GM21723 (cell line): ENCODE results near the gene SMAD4.
A peak's percentile ranks its signal among the peaks of the same experiment; 100 is the strongest.
"Not testable (repeated sequence)": the region's sequence is repeated elsewhere in the genome, so short reads cannot be mapped to it uniquely, and the experiment has no call there.

Experiments used
- ATAC-seq: cut with Tn5 transposase; IDR thresholded peaks from one replicate; pipeline ENCODE4 v1.9.1; 2021; ENCODE audit warnings: mild to moderate bottlenecking, moderate library complexity; ENCODE audit not compliant: unreplicated experiment

The SMAD4 gene

GRCh38 chr18:51068105-51068504 is 38.1 kb downstream of the SMAD4 start:
- ATAC-seq = no peak

DNA sequence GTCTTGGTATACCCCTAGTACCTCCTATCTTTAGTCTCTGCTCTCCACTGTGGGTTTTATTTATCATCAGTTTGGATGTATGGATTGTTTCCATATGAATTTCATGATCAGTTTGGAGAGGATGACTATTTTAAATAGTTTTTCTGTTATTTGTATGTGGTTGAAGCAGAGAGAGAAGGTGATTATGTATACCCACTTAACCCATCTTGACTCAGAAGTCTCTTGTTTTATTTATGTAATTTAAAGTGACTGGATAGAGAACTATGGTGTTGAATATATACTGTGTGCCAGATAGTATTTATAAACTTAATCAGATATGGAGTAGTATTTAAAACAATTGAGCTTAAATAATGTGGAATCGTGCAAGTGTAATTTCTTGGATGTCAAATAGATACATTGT is 39.9 kb downstream of the SMAD4 start:
- no peak for ATAC-seq

DNA sequence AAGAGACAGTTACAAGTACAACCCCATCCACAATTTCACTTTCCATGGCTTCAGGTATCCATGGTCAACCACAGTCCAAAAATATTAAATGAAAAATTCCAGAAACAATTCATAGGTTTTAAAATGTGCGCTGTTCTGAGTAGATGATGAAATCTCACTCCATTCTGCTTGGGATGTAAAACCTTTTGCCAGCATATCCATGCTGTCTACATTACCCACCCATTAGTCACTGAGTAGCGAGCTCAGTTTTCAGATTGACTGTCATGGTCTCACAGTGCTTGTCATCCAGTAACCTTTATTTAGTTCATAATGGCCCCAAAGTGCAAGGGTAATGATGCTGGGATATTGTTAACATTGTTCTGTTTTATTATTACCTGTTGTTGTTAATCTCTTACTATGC is 40.5 kb downstream of the SMAD4 start:
- ATAC-seq = no peak

GRCh38 chr18:51072586-51073313 is 42.7 kb downstream of the SMAD4 start:
- ATAC-seq = no peak

DNA sequence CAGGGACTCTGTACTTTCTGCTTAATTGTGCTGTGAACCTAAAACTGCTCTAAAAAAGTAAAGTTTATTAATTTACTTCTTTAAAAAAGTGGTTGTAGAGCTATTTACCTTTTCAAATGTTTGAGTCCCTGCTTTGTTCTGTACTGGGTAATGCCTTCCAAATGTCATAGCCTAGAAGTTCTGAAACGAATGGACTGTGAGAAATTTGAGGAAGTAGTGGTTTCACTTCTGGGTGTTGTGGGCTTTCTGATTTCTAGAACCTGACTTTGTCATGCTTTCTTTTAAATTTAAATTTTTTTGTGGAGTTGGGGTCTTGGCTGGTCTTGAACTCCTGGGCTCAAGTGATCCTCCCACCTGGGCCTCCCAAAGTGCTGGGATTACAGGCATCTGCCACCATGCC is 44.6 kb downstream of the SMAD4 start:
- ATAC-seq = peak; percentile 83

DNA sequence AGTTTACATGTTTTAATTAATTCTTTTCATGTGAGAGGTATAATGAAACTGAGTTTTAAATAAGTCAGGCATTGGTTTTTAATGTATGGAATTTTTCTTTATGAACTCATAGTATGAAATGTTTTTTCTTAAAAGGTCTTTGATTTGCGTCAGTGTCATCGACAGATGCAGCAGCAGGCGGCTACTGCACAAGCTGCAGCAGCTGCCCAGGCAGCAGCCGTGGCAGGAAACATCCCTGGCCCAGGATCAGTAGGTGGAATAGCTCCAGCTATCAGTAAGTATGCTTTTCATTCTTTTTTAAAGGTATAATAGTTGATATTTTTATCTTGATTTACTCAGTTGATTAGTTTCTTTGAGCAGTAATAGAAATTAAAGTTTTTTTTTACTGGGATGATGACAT is 46.5 kb downstream of the SMAD4 start:
- no peak for ATAC-seq

GRCh38 chr18:51077217-51077616 is 47.2 kb downstream of the SMAD4 start:
- peak; percentile 69 for ATAC-seq

DNA sequence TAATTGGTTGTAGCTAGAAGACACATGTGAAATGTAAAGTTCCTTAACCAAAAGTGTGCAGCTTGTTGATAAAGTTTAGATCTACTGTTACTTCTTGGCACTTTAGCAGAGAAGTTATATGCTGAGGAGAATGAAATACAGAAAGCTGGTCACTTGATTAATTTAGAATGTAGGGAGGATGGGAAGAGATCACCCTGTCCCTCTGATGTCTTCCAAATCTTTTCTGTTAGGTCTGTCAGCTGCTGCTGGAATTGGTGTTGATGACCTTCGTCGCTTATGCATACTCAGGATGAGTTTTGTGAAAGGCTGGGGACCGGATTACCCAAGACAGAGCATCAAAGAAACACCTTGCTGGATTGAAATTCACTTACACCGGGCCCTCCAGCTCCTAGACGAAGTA is 48.0 kb downstream of the SMAD4 start:
- no peak for ATAC-seq

DNA sequence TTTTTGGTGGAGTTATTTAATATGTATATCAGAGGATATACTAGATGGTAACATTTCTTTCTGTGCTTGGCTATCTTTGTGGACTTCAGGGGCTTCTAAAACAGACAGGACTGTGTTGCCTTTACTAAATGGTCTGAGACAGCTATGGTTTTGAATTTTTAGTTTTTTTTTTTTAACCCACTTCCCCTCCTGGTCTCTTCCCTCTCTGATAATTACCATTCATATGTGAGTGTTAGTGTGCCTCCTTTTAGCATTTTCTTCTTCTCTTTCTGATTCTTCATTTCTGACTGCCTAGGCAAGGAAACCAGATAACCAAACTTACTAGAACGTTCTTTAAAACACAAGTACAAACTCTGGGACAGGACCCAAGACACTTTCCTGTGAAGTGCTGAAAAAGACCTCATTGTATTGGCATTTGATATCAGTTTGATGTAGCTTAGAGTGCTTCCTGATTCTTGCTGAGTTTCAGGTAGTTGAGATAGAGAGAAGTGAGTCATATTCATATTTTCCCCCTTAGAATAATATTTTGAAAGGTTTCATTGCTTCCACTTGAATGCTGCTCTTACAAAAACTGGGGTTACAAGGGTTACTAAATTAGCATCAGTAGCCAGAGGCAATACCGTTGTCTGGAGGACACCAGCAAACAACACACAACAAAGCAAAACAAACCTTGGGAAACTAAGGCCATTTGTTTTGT is 52.7 kb downstream of the SMAD4 start:
- ATAC-seq = peak; percentile 76

DNA sequence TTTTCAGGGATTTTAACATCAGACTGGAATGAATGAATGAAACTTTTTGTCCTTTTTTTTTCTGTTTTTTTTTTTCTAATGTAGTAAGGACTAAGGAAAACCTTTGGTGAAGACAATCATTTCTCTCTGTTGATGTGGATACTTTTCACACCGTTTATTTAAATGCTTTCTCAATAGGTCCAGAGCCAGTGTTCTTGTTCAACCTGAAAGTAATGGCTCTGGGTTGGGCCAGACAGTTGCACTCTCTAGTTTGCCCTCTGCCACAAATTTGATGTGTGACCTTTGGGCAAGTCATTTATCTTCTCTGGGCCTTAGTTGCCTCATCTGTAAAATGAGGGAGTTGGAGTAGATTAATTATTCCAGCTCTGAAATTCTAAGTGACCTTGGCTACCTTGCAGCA is 53.4 kb downstream of the SMAD4 start:
- ATAC-seq = no peak

GRCh38 chr18:51088410-51088809 is 58.4 kb downstream of the SMAD4 start:
- no peak for ATAC-seq

GRCh38 chr18:51089691-51090090 is 59.7 kb downstream of the SMAD4 start:
- ATAC-seq = no peak

DNA sequence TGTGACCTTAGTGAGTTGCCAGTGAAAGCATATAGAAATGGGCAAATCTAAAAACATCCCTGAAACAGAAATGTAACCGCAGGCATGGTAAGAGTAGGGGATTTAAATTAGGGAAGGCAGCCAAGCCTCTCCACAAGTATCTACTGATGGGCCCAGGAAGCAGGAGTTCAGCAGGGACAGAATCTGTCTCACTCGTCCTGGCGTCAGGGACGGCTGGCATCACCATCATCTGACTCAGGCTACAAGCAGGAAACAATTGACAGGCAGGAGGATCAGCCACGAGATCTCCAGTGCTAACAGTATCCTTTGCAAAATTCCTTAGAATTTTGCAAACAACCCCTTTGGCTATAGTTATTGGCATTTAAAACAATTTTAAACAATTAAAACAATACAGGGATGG is 61.3 kb downstream of the SMAD4 start:
- ATAC-seq = no peak

- ATAC-seq = no peak
Observed at GRCh38 chr18:51092117-51092516, 62.1 kb downstream of the SMAD4 start.

- not testable (repeated sequence) for ATAC-seq
Observed at GRCh38 chr18:51092967-51093366, 63.0 kb downstream of the SMAD4 start.

DNA sequence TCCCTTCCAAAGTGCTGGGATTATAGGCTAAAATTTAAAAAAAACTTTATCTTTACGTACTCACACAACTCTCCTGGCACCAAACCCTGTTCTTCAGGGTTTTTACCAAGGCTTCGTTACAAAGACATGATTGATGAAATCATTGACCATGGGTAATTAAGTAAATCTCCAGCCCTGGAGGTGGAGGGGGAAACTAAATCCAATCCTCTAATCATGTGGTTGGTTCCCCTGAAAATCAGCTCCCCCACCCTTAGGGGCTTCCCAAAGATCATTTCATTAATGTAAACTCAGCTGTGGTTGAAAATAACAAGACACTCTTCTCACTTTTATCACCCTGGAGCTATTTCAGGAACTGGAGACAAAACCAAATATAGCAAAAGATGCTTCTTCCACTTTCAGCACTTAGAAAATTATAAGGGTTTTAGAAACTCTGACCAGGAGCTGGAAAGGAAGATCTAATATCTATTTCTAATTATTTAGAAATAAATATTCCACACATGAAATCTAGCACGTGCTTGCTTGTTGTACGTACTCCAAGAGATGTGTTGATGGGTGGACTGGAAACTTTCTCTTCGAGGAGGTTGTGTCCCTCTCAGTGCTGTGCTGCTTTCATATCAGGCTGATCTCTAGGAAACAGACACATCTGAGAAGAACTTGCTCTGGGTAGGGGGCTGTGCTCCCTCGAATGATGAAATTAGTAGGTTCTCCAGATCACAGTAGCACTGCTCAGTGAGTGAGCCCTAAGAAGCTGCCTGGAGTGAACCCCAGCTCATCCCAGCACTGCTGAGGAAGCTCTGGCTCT is 67.2 kb downstream of the SMAD4 start:
- ATAC-seq = no peak

DNA sequence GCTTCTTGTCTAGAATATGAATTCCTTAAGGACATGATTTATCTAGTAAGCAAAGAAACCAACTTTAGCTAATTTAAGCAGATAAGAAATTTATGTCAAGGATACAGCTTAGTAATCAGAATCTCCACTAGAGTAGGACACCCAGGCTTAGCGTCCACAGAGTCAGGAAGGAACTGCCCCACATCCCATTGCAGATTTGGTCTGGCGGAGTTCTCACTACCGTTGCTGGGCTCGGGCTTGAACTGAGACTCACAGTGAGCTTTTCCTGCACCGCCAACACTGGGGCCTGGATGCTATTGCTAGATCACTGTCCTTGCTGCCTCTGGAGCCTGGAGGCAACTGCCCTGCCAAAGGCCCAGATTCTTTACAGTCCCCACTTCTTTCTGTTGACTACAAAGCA is 68.1 kb downstream of the SMAD4 start:
- ATAC-seq = no peak

DNA sequence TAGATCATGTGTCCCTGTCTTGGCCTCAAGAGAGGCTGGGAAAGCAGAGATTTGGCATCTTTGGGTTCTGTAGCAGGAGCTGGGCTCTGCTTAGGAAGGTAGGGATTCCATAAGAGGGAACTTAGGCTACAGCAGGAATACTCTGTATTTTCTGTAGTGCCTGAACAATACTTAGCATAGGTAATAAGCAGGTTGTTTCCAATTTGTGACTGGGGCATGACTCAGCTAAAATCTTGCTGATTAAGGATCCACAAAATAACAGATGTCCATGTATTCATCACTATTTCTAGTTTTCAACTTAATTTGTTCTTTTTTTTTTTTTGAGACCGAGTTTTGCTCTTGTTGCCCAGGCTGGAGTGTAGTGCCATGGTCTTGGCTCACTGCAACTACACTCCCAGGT is 68.5 kb downstream of the SMAD4 start:
- no peak for ATAC-seq

DNA sequence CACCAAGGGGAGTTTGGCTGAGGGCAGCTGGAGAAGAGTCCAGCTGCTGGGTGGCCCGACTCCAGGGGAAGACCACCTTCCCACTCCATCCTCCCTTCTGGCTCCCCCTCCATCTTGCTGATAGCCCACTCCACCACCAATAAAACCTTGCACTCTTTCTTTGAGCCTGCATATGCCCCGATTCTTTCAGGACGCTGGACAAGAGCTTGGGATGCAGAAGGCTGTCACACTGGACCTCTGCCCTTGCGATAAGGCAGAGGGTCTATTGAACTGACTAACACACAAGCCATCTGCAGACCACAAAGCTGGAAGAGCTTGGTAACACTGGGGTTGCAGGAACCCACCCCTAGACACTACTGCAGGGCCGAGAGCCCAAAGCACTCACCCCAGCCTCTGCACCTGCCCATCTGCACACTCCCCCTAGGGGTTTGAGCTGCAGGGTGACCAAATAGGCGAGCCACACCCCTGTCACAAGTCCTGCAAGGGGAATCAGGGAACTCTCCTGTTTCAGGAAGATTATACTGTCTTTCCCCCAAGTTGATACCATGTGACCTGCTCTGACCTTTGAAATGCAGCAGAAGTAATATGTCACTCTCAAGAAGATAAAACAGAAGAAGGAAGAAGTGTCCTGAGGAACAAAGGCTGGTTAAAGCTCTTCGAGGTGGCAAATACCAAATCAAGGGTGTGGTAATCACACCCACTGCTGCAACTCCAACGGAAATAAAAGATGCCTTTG is 70.5 kb downstream of the SMAD4 start:
- no peak for ATAC-seq

GRCh38 chr18:51107082-51107481 is 77.1 kb downstream of the SMAD4 start:
- peak; percentile 44 for ATAC-seq
